ENCODE measurements around the gene PALLD.

The PALLD gene

DNA sequence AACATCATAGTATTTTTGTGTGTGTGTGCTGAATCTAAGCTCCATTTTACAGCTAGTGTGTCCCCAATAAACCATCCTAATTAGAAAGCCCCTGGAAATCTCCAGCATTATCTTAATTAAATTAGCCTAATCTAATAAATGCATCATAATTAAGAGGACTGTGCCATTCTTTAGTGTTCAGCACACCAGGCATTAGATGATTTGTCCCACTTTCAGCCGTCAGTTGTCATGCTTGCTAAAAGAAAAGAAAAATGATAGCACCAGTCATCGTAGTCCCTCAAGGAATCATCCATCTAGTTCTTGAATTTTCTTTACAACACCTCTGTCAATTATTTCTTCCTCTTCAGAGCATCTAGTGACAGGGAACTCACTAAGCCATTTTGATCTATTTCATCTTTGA, 155.9 kb downstream of the PALLD start:
- no peak for DNase-seq

DNA sequence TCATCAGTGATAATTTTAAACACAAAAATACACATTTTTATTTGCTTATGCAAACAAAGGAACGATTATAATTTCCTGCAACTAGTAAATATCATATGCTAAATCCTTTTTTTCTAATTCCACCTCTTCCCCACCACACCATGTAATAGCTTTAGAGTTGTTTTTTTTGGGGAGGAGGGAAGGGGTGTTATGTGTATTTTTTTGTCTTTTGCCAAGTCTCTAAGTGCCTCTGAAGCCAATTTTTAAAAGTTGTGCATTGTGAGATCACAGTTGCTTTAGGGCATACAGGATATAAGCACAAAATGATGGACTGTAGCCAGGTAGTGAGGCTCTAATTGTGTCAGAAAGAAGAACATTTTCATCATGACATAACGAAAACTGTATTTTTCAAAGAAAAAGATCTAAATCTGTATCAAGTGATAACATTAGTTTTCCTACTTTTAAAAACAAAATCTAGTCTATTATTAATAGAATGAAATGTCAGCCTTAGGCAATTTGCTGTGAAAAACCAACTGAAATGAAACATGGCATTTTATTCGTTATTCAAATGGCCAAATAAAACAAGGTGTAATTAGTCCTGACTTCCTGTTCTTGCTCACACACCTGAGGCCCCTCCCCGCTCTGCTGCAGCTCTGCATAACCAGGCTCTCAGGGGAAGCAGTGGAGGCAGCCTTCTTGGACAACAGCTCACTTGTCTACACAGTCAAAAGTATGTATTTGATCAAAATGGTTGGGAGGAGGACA, 157.4 kb downstream of the PALLD start:
- DNase-seq: no peak

DNA sequence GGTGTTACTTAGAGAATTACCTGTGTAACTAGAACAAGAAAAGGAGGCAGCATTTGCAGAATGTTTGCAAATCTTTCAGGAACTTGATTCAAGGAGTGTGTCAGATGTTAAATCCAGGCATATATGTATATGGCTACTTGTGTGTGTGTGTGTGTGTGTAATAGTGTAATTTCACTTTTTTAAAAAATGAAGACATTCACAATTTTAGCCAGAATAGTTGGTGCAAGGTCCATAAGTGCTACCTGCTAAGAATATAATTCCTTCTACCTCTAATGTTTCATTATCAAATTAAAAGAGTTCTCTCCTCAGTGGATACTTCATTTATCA, 158.0 kb downstream of the PALLD start:
- no peak for DNase-seq

DNA sequence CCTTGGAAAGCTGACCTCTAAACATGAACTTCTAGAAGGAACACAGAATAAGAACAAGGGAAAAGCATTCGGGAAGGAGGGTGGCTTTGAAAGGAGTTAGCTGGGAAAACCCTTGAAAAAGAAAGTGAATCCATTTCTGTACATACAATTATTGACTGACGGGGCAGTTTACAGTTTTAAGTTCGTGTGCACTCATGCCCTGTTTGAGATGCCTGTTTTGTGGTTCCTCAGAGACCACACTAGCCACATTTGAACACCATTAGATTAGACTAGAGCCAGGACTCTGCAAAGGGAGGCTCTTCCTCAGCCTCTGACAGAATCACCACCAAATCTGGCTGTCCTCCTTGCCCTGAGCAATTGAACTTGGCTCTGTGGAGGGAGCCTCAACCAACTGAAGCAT, 158.3 kb downstream of the PALLD start:
- no peak for DNase-seq

DNA sequence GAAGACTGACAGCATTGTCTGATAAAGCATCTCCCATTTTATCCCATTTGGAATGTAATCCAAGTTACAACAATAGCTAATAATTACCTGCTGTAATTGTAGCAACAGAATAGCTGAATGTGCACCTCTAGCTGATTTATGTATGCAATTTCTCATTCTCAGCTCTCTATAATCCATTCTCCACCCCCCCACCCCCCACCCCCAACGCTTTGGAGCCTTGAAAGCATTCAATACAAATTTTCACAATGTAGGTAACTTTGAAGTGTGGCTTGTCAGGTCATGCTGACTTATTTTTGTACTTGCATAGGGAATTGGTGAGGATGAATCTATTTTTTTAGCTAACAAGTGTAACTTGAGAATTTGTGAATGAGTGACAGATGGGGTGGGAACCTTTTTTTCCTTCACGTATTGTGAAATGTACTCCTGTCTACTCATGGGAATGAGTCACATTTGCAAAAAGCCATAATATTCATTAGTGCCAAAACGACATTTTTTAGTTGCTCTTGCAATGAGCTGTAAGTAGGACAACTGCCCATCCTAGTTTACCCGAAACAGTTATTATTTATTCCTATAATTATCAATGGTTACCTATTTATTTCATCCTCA, 159.3 kb downstream of the PALLD start:
- DNase-seq: no peak

DNA sequence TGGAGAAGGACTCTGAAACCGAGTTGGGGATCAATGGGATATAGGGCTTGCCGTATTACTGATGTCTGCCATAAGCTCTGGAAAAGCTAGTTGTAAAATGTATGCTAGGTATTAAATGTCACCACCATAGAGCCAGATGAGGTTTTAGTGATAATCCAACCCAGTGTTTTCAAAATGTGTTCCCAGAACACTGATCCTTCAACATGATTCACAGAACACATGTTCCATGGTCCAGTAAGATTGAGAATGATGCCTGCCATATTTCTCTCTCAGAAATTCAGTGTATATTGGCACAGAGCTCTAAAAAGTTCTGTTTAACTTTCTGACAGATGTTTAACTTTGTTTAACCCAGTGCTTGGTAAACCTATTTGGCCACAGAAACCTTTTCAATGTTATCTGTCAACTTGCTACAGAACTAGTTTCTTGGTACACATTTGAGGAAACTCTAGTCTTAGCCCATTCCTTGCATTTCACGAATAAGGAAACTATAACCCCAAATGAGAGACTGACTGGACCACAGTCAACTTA, 160.2 kb downstream of the PALLD start:
- no peak for DNase-seq

DNA sequence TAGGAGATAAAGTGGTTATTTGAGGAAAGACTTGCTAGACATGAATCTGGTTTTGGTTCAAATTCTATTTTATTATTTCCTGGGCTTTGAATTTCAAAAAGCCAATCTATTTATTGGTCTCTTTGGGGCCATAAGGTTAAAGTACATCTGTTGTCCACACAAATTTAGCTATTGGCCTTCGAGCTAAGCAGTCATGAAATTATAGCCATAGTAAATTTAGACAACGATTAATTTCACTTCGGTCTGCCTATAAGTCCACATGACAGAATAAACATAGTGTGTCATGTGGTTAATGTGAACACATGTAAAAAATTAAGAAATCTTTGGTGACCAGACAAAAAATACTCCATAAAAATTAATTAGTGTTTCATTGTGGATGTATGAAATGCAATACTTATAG, 161.9 kb downstream of the PALLD start:
- no peak for DNase-seq

DNA sequence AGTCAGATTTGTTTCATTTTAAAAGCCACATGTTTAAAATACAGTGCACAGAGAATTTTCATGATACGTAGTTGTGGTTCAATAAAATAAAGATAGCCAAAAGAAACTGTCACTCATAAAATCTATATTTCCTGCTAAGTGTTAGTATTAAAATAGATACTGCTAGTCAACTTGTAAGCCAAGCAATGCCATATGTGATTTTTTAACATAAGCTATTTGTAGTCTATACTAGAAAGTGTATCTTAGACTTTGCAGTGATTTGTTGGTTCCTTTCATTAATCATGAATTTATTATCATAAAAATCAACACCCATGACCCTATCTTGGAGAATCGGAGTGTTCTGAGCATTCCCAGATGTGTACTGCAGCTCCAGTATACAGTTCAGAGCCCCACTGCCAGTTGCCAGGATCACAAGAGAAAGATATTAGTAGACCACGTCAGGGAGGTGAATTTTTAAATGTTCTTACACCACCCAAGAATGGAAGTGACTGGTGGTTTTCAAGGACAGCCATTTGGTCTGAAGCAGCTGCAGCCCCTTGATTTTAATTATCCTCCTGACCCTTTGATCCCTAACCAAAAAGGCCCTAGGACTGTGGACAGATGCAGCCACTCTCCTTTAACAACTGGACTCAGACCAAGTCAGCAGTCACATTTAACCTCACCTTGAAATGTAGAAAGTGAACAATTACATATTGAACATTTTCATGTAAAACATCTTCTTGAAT, 163.1 kb downstream of the PALLD start:
- no peak for DNase-seq

DNA sequence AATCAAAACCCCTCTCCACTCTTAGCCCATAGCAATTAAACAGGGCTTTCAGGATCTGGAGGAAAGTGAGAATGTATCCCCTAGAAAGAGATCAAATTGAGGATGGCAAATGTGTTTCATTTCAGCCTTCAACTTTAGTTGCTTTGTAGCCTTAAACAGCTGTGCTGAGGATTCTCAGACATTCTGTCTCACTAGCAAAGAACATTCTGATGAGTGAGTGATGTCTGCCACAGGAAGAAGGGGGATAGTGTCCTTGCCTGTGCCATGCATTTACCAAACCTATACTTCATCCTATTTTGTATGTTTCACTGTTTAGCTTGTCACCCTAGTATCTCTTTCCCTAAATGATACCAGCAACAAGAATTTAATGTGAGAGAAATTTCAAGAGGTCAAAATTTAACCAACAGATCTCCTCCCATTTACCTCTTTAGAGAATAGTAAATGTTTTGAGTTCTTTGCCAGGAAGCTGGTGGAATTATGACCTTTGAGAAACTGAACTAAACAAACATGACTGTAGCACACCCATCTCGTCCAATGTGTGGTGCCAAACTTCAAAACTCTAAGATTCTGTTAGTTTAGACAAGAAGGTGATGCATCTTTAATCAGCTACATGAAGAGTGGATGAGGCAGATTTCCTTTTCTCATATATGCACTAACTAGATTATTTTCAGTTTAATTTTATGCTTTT, 165.6 kb downstream of the PALLD start:
- DNase-seq: no peak

DNA sequence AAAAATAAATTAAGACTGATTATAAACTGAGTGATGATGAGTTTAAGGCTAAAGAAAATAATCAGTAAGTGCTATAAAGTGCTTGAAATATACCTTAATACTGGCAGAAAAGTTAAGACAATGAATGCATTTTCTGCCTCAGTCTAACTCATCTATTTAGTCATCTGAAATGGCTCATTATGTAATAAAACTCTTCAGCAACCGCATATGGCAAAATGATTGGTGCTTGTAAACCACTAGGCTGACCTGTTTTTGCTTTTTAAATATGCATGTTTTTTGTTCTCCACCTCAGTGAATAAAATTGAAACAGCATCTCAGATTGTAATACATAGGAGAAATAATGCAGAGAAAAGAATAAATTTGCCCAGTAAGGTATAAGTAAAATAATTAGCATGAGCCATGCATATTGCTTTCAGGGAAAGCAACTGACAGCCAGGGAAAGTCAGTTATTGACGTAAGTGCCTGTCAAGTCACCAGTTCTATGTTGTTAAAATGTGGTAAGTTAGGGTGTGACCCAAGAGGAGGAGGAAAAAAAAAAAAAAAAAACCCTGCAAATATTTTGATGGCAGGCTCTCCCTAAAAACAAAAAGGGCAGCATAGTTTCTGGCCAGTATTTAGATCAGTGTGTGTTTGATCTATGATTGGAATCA, 167.5 kb downstream of the PALLD start:
- no peak for DNase-seq

DNA sequence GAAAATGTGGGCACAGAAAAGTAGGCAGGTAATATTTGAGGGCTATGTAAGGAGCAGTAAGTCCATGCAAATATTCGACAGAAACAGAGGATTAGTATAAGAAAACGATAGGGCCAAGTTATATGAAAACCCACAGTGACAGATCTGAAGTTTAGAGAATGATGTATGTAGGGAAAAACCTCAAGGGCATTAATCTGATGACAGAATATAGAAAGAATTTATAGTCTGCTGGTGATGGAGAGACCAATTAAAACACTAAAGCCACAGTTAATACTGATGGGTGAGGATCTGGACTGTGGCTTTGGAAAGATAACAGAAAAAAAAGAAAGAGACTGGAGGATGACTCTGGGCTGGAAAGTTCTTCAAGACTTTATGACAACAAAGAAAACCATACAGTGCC, 169.7 kb downstream of the PALLD start:
- DNase-seq: no peak

DNA sequence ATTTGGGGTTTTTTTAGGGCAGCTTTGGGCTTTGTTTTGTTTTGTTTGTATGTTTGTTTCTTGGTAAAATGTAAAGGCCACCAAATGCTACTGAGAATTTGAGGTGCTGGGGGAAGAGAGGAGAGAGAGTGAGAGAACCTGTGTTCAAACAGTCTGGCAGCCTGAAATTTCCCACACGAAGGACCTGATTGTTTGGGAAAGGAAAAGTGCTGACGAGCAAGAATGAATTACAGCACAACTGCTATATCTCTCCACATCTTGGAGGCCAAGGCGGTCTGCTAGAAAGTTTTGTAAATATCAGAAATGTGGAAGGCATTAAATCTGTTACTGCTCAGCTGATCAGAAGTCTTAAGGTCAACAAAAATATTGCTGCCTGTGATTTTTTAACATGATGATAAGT, 170.5 kb downstream of the PALLD start:
- no peak for DNase-seq

DNA sequence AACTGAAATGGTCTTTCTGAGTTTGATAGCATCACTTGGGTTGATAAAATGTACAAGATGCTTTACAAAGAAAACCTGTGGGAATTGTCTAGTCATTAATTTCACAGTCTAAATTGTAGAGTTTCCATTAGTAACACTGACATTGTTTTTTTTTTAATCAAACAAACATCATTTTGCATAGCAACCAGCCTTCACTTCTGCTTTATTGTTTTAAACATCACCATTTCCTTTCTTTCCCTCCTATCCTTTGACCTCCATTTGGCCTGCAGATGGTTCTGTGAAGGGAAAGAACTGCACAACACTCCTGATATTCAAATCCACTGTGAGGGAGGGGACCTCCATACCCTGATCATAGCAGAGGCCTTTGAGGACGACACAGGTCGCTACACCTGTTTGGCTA, 171.1 kb downstream of the PALLD start:
- DNase-seq: no peak

DNA sequence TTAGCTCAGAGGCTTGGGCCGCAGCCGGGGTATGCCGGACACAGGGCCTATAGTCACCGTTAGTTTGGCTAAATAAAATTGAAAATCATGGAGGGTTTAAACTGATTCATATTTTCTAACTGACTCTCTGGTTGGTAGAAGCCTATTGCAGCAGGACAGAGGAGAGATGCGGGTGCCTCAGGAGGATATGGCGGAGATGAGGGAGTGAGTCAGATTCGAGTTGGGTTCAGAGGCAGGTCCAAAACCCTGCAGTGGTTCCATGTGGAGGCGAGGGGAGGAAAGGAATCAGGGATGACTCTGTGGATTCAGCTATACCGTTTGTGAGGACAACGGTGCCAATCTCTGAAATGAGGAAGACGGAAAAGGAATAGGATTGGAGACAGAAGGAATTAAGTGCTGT, 176.6 kb downstream of the PALLD start:
- no peak for DNase-seq

DNA sequence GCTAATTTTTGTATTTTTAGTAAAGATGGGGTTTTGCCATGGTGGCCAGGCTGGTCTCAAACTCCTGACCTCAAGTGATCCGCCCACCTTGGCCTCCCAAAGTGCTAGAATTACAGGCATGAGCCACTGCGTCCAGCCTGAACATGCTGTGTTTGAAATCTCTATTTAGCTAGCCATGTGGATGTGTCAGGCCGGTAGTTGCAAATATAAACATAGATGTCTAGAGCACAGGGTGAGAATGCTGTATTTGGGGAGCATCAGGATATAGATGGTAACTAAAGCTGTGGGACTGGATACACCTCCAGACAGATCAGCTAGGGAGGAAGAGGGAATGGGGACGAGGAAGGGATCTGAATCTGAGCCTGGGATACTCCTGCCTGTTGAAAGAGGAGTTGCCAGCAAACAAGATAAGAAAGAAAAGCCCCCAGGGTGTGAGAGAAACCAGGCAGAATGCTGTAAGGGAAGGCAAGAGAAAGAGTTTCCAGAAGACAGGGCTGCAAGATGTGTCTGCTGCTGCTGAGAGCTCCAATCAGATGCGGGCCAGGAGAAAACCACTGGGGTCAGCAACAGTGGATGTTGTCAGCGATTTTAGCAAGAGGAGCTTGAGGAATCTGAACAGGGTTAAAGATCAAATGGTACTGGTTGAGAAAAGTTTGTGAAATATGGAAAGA, 177.4 kb downstream of the PALLD start:
- no peak for DNase-seq

DNA sequence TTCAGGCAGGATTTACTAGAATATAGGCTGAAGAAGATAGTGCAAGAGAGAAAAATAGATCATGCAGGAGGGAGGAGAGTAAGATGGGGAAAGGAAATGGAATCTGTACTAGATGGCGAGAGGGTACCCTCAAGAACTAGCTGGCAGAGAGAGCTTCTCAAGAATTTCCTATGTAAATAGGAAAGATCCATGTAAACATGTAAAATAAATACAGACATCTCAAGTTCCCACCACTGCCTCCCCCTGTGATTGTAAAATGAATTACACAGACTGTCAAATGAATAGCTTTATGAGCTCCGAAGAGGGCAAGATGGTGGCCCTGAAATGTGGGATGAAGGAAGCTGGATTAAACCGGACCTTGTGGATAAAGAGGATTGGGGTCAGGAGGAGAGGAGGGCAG, 178.0 kb downstream of the PALLD start:
- DNase-seq: no peak

DNA sequence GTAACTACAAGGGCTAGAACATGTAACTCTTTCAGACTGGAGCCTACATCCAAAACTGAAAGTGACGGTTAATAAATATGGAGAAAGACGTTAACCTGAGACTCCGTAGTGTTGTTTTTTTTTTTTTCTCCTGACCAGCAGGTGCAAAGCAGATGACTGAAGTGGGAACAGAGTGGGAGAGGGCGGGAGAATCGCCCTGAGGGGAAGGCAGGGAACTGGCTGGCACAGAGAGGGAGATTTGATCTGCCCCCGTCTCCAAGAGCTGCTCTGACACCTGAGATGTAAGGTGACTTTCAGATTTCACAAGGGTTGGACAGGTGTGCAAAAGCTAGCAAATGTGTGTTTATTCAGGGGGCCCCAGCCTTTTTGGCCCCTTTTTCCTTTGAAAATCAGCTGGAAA, 180.2 kb downstream of the PALLD start:
- DNase-seq: no peak

DNA sequence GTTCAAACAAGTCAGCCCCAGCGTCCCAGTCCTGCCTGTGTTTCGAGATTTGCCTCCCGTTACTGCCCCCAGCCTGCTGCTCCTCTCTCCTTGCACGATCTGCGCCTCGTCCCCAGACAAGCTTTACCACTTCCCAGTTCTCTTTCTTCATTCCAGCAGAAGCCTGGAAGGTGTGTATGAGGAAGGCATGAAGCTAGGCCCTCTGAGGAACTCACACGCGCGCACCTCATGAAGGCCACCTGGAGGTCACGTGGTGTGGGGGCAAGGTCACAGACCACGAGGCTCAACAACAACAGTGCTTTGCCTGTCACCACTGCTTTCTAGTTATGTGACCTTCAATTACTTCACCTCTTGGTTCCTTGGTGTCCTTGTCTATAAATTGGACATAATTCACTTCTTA, 181.0 kb downstream of the PALLD start:
- no peak for DNase-seq

DNA sequence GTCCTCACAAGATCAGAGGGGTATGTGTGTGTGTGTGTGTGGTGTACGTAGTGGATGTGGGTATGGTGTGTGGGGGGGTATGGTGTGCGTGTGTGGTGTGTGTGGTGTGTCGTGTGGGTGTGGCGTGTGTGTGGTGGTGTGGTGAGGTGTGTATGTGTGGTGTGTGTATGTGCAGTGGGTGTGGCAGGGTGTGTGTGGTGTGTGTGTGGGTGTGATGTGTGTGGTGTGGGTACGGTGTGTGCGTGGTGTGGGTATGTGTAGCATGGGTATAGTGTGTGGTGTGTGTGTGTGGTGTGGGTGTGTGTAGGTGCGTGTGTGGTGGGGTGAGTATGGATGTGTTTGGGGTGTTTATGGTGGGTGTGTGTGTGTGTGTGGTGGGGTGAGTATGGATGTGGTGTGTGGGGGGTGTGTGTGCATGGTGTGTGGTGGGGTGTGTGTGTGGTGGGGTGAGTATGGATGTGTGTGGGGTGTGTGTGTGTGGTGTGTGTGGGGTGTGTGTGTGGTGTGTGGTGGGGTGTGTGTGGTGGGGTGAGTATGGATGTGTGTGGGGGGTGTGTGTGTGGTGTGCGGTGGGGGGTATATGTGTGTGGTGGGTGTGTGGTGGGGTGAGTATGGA, 182.0 kb downstream of the PALLD start:
- no peak for DNase-seq

DNA sequence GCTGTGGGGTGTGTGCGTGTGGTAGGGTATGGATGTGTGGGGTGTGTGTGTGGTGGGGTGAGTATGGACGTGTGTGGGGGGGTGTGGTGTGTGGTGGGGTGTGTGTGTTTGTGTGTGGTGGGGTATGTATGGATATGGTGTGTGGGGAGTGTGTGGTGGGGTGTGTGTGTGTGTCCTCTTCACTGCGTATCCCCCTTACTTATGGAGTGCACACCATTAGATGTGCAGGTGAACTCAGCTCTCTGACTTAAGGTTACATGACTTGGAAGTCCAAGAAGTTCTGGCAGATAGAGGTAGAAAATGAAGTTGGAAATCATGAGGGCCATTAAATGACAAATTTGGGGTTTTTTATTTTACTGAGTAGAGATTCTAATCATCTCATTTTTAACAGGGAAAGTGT, 182.5 kb downstream of the PALLD start:
- no peak for DNase-seq

DNA sequence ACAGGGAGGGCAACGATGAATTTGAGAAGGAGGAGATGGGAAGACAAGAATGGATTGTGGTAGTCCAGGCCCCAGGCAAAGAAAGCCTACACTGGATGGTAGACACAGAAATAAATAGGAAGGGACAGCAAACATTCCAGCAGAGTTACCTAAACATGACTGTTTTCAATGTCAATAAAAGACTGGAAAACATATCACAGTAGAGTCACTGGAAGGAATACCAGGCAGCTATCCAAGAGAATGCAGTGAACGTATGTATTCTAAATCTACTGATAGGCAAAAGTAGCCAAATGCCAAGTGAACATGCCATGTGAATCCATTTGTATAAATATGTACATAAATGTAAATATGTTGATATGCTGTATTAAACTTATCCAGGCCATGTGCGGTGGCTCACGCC, 183.0 kb downstream of the PALLD start:
- no peak for DNase-seq

DNA sequence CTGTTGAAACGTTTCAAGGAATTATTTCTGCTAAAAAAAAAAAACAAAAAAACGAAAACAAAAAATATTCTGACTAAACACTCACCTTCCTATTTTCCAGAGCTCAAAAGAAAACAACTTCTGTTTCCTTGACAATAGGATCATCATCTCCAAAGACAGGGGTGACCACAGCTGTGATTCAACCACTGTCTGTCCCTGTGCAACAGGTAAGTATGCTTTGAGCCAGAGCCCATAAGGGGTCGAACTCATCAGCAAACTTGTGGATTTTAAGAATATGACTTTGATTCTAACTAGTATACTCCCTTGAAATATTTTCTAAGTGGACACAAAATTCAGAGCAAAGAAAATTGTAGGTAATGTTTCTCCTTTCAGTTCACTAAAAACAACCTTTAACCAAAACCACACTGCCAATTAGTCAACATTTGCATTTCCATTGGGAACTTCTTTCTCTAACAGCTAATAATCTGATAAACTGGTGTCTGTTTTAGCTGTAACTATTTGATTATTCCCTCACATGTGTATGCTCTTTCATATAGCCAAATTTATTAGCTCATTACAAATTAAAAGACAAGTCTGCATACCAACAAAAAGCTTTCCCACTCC, 186.1 kb downstream of the PALLD start:
- no peak for DNase-seq

Data from activated T-cell treated with anti-CD3 and anti-CD28 coated beads for 4 hours (primary cell).